Activated T-cell treated with anti-CD3 and anti-CD28 coated beads for 24 hours (primary cell): ENCODE data around the gene TBRG4.
A peak's percentile ranks its signal among the peaks of the same experiment; 100 is the strongest.

ENCODE experiments used
- DNase-seq: peaks from one replicate; pipeline ENCODE4 v3.0.0-alpha.2; 2020; ENCODE audit warnings: low read depth

Gene TBRG4

DNA sequence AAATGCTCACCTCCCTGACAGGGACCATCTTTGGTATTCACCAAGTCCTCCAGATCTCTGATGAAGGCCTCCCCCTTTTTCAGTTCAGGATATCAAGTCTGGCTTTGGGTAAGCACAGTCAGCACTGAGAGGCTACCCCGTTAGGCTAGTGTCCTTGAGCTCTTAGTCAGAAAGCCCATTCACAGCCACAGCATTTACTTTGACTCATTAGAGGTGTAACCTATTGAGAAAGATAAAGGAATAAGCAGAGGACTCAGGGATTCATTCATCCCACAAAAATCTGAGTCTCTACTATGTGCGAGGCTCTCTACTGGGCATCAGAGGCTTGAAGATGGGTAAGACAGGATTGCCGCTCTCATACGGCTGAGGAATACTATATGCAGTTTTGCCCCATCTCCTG lies 32.1 kb upstream of the TBRG4 start:
- DNase-seq: no peak

GRCh38 chr7:45140827-45141226 lies 29.3 kb upstream of the TBRG4 start:
- no peak for DNase-seq

- no peak for DNase-seq
These were observed 27.2 kb upstream of the TBRG4 start for GRCh38 chr7:45138433-45139267.

DNA sequence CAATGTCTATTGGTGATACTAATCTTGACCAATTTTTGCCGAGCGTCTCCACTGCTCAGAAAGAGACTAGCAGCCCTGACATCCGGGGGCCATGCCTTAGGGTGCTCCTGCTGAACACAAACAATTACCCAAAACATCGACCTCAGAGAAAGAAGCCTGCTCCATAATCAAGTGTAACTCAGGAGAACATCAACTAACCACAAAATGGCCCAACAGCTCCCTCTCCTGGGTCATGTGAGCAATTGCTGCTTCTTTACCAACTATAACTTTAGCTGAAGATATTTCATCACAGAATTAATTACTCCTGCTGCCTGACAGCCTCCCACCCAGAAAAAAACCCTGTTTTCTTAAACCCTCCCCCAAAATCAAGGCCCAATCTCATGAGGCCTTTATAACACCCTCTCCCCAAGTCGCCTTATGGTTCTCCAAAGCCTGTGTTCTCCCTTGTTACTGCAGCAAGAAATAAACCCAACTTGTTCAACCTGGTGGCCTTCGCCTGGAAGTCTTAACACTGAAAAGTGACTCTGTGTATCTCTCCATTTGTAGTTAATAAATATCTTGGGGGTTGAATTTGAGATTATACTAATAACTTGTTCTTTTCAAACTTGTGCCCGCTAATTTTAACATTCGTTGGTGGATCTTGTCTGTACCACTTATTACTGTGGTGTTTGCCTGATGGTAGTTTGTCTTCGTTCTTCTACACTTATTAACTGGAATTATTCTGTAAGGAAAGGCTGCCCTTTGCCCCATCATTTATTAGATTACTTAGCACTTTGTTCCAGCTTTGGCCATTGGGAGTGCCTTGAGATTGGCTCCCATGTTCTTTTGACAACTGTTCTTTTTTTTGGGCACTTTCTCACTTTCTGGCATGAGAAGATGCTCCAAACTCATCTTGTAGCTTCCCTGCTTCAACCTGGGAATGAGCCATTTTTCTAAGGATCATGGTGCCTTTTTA lies 24.9 kb upstream of the TBRG4 start:
- peak; percentile 51 for DNase-seq

GRCh38 chr7:45133877-45134276 lies 22.4 kb upstream of the TBRG4 start:
- no peak for DNase-seq

GRCh38 chr7:45133352-45133751 lies 21.9 kb upstream of the TBRG4 start:
- DNase-seq: no peak

- DNase-seq: no peak
These were observed 21.3 kb upstream of the TBRG4 start for GRCh38 chr7:45132708-45133320.

DNA sequence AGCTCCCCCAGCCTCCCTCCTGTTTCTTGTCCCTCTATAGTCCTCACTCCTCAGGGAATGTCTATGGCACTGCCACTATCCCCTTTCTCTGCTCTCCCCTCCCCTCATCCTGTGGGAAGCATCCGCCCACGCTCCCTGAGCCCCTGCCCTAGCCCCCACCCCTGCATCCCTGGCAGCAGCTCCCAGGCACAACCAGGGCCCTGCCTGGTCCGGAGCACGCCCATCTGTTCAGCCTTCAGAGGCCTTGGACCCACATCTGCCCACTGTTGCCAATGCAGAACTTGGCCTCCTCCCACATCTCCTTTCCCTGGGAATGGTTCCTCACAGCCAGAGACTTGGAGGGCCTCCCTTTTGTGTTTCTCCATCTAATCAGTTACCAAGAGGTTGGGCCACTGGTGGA lies 20.4 kb upstream of the TBRG4 start:
- DNase-seq: no peak

- no peak for DNase-seq
These were observed 19.4 kb upstream of the TBRG4 start for GRCh38 chr7:45130910-45131309.

DNA sequence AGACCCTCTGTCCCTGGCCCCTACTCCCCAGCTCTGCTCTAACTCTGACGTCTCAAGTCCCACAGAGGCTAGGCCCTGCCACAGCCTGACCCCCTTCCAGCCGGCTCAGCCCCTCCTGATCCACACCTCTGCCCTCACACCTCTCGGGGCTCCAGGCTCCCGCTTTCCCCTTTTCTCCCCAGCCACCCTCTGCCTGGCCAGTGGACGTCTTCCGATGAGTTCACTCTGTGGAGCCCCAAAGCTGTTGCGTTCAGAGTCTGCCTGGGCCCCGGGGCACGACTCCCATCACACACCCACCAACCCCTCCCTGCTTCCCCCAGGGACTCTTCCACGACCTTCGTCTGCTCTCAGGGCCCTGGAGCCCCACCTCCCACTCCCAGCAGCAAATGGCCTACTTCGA lies 18.4 kb upstream of the TBRG4 start:
- DNase-seq: no peak

GRCh38 chr7:45129181-45129800 lies 17.8 kb upstream of the TBRG4 start:
- no peak for DNase-seq

GRCh38 chr7:45126920-45127319 lies 15.4 kb upstream of the TBRG4 start:
- DNase-seq: no peak

GRCh38 chr7:45126201-45126600 lies 14.7 kb upstream of the TBRG4 start:
- DNase-seq: no peak

DNA sequence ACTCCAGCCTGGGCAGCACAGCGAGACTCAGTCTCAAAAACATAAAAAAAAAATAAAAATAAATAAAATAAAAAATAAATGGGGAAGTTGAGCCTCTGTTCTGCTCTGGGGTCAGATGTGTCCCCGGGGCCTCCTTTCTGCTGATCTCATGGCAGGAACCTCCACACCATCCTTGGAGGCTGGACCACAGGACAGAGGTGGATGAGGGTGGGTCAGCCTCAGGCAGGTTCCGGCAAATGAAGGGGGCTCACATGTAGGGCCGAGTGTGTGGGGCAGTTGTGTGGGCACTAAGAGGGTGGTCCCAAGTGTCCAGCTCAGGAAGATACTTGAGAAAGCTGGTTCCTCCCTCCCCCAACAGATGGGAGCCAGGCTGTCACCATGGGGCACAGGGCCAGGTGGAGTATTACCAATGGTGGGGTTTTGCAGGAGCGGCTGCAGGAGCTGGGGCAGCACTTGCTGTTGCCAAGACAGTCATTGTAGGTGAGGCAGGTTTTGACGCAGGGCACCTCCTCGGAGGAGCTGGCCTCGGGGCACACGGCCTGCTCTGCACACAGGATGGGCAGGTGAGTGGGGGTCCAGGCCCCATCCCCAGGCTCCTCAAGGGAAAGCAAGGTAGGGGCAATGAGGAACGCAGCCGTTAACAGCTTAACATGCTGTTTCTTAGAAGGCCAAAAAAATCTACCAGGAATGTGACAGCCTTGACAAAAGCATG lies 13.9 kb upstream of the TBRG4 start:
- DNase-seq: no peak

GRCh38 chr7:45123913-45124710 lies 12.6 kb upstream of the TBRG4 start:
- DNase-seq: no peak

GRCh38 chr7:45122975-45123860 lies 11.7 kb upstream of the TBRG4 start:
- no peak for DNase-seq

- DNase-seq: no peak
These were observed 8.1 kb upstream of the TBRG4 start for GRCh38 chr7:45119550-45119949.

DNA sequence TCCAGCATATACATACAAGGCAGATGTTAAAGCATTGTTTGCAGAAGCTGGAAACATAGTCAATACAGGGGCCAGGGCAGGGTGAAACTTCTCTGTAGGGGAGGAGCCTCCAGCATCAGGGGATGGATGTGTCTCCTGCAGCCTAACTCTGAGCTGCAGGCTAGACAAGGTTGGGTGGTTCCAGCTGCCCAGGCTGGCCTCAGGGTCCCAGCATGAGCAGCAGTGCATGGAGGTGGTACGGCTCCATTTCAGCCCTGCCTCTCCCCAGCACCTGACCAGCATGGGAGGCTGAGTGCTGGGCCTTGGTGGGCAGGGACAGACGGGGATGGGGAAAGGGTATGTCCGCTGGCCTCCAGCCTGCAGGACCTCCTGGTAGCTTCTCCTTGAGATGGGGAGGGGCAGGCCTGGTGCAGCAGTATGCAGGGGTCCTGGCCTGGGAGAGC lies 7.4 kb upstream of the TBRG4 start:
- no peak for DNase-seq

DNA sequence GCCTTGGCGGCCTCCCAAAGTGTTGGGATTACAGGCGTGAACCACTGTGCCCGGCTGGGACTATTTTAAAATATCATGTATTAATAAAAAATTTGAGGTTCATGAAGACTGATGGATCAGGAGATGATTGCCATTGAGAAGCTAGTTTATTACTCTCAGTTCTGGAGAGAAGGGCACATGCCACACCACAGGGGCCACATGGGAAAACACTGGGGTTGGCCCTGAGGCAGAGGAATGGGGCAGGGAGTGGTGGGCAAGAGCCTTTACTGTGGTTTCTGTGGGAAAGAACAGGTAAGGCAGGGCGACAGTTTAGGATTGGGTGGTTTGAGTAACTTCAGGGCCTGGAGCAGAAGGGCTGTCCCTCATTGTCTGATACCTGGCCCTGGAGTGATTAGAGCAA lies 6.8 kb upstream of the TBRG4 start:
- DNase-seq: no peak

- DNase-seq: no peak
These were observed 6.1 kb upstream of the TBRG4 start for GRCh38 chr7:45117582-45117981.
